AML-193 (cell line): ENCODE results near the gene DNAH1.

Experiments
- DNase-seq, 2 experiments: peaks; one replicate each; lab custom pipeline; 2025; lab: John Stamatoyannopoulos, UW

The DNAH1 gene

GRCh38 chr3:52388348-52388821 is 72.3 kb downstream of the DNAH1 start:
- no peak for DNase-seq

- peak in 1 of 2 experiments; percentile 26 for DNase-seq
Measured at GRCh38 chr3:52388933-52389332, 72.8 kb downstream of the DNAH1 start.

- no peak for DNase-seq
Measured at GRCh38 chr3:52391096-52391495, 75.0 kb downstream of the DNAH1 start.

GRCh38 chr3:52392216-52392930 is 76.3 kb downstream of the DNAH1 start:
- no peak for DNase-seq

- DNase-seq = no peak
Measured at GRCh38 chr3:52393131-52393807, 77.2 kb downstream of the DNAH1 start.

- DNase-seq = no peak
Measured at GRCh38 chr3:52393959-52394670, 78.0 kb downstream of the DNAH1 start.

- DNase-seq = no peak
Measured at GRCh38 chr3:52394751-52395502, 78.8 kb downstream of the DNAH1 start.

- DNase-seq = no peak
Measured at GRCh38 chr3:52395503-52395865, 79.4 kb downstream of the DNAH1 start.

GRCh38 chr3:52396011-52396906 is 80.1 kb downstream of the DNAH1 start:
- no peak for DNase-seq

GRCh38 chr3:52396907-52397591 is 80.9 kb downstream of the DNAH1 start:
- no peak for DNase-seq

- DNase-seq = no peak
Measured at GRCh38 chr3:52397676-52398399, 81.7 kb downstream of the DNAH1 start.

- DNase-seq = no peak
Measured at GRCh38 chr3:52398670-52399081, 82.6 kb downstream of the DNAH1 start.

- DNase-seq = no peak
Measured at GRCh38 chr3:52399131-52399530, 83.0 kb downstream of the DNAH1 start.

- DNase-seq = no peak
Measured at GRCh38 chr3:52399593-52399992, 83.5 kb downstream of the DNAH1 start.

GRCh38 chr3:52400275-52400793 is 84.2 kb downstream of the DNAH1 start:
- no peak for DNase-seq

GRCh38 chr3:52401021-52401420 is 84.9 kb downstream of the DNAH1 start:
- no peak for DNase-seq

GRCh38 chr3:52401551-52401950 is 85.4 kb downstream of the DNAH1 start:
- DNase-seq = no peak

- no peak for DNase-seq
Measured at GRCh38 chr3:52402101-52402521, 86.0 kb downstream of the DNAH1 start.

- no peak for DNase-seq
Measured at GRCh38 chr3:52402706-52403270, 86.7 kb downstream of the DNAH1 start.
